GM21723 (cell line): ENCODE data around the gene CXCL12.
A peak's percentile ranks its signal among the peaks of the same experiment; 100 is the strongest.

ENCODE experiments used
- ATAC-seq: cut with Tn5 transposase; IDR thresholded peaks from one replicate; pipeline ENCODE4 v1.9.1; 2021; ENCODE audit warnings: mild to moderate bottlenecking, moderate library complexity; ENCODE audit not compliant: unreplicated experiment

CXCL12 gene

GRCh38 chr10:44399659-44400451 is 15.0 kb upstream of the CXCL12 start:
- ATAC-seq = no peak

GRCh38 chr10:44398747-44399658 is 14.1 kb upstream of the CXCL12 start:
- ATAC-seq = no peak

DNA sequence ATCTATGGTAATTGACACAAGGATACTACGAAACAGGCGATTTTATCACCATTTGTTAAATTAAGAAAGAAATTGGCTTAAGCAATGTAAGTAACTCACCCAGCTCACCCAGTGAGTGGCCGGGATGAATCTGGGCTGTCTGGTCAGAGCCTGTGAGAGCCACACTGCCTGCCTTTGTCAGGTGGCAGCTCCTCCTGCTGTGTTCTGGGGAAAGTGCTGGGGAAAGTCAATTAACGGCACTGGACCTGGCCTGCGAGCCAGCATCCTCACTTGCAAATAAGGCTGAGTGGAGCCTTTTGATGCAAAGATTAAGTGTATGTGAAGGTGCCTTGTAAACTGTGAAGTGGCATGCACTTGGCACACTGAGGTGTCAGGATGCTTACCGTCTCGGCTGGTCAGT is 13.4 kb upstream of the CXCL12 start:
- no peak for ATAC-seq

DNA sequence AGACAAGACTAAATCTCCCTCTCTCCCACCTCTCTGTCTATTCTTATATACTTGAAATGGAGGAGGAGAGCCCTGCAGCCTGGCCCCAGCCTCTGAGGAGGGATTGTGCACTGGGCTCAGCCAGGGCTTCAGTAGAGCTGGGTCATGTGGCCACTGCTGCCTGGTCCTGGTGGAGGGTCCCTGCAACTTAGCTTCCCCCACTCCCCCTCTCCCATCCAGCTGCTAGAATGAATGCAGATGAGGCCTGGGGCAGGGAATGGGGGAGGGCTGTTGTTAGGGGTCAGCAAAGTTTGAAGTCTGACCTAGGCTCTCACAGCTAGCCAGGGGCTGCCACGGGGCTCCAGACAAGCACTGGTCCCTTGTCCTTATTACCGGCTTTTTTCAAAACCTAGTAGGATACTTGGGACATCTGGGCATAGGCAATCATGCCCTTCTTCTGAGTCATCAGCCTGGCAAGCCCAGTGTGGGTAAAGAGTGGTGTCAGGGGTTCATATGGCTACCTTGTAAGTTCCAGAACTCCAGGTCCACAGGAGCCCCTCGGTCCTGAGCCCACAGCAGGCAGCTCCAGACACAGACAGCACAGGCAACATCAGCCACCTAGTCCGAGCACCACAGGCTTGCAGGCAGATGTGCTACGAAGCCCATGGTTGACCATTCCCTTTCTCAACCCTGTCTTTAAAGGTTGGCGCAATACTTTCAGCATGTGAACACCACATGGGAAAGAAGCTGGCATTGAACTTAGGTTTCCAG is 12.8 kb upstream of the CXCL12 start:
- ATAC-seq = no peak

- no peak for ATAC-seq
These were observed 11.8 kb upstream of the CXCL12 start for GRCh38 chr10:44396671-44397191.

DNA sequence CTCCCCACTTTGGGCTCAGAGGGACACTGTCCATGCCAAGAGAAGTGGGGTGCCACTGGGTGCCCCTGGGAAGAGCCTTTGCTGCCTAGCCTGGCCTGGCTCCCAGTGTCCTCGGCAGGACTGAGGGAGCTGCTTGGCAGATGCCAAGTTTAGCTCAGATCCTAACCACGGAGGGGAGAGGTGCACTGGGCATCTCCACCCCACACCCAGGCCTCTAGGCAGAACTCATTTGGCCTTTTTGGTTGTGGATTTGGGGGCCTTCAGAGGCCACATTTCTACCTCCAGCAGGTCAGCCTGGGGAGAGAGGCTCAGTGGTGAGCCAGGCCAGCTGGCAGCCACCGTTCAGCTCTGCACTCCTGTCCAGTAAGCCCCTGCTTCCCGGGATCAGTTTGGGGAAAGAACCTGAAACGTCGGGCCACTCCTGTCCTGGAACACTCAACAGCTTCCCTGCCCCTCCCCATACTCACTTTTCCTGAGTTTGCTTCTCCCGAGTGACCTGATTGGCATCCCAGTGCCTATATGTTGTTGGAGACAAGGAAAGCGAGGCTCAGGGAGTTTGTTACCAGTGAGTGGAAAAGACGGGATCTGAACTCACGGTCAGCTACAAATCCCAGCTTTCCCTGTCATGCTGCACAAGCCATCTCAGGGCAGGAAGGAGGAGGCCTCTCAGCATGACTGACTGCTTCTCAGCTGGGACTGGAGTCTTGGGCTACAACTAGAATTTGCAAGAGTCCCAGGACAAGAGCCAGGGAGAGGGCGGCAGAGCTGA is 11.2 kb upstream of the CXCL12 start:
- ATAC-seq = no peak

- no peak for ATAC-seq
These were observed 10.5 kb upstream of the CXCL12 start for GRCh38 chr10:44395396-44395795.

DNA sequence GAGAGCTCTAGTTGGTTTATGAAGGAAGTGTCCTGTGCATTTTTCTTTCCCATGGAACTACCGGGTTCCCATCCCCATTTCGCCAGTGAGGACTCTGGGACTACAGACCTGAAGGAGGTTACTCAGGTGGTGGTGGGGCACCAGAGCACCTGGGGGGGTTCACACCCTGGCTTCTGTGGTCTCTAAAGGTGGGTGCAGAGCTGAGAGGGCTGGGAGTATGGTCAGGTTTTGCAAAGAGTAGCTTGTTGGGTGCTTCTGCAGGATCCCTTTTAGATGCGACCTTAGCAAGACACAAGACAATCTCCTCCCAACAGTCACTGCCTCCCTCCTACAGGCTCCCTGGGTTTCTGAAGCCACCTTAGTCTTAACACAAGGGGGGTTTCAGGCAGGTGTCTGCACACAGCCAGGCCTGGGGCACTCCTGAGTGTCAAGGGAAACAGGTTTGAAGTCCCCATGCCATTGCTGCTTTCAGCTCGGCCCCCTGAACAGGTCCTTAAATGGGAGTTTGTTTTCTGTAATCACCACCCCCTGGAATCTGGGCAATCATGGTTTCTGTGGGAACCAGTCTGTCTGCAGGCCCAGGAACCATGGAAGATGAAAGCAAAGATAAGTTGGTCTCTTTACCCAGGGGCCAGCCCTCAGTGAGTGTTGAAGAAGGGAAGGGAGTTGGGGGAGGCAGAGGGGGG is 9.9 kb upstream of the CXCL12 start:
- ATAC-seq = no peak

GRCh38 chr10:44393834-44394547 is 9.1 kb upstream of the CXCL12 start:
- no peak for ATAC-seq

DNA sequence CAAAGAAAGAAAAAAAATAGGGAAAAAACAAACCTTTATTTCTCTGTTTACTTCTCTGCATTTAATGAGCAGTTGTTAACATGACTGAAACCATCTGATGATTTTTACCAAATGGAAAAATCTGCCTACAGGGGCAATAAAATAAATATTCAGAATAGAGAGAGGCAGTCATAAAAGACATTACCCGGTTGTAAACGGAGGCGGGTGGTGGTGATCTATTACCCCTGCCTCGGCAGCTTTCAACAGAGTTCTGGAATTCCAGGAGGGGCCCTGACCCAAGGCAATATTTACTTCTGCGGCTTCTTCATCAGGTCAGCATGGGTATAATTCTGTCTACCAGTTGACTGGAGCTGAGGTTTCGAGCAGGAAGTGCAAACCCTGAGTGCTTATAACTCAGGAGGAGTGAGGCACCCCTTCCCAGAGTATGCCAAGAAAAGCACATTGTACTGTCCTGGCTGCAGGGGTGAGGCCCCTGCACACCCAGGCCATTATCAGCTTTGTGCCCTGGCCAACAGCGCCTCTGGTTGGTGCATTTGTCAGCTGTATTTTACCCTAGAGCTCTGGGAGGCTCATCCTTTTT is 8.2 kb upstream of the CXCL12 start:
- ATAC-seq = no peak

GRCh38 chr10:44392420-44392819 is 7.5 kb upstream of the CXCL12 start:
- ATAC-seq = no peak

- ATAC-seq = no peak
These were observed 7.1 kb upstream of the CXCL12 start for GRCh38 chr10:44391981-44392380.

GRCh38 chr10:44390585-44391072 is 5.7 kb upstream of the CXCL12 start:
- ATAC-seq = no peak

DNA sequence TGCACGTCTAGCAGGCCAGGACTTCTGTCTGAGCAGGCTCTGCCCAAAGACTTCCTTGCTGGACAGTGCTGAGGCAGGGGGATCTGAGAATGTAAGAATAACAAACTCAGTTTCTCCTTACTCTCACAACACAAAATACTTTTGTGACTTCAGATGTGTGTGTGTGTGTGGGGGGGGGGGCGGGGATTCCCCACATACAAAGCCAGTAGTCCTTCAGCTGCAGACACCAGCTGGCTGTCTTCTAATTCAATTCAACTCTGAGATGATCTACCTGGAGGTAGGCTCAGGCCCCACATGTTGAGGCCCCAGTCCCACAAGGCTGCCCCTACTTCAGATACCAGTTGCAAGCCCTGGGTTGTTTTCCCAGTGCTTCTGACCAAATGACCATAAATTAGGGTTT is 4.7 kb upstream of the CXCL12 start:
- ATAC-seq = no peak

DNA sequence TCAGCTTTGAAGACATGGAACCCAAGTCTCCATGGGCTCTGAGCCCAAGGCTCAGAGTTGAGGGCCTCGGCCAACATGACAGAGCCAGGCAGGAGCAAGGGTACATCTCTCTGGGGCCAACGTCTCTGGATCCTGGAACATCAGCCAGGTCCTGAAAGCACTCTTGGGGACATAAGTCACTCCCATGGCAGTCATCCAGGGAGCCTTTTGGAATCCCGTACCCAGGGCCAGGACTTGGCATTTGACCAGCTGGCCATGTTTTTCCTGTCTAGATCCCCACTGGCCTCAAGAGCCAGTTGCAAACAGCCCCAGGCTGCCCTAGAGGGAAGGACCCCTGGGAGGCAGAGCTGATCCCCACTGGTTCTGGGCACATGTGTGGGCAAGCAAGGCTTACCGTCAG is 4.3 kb upstream of the CXCL12 start:
- ATAC-seq = no peak

DNA sequence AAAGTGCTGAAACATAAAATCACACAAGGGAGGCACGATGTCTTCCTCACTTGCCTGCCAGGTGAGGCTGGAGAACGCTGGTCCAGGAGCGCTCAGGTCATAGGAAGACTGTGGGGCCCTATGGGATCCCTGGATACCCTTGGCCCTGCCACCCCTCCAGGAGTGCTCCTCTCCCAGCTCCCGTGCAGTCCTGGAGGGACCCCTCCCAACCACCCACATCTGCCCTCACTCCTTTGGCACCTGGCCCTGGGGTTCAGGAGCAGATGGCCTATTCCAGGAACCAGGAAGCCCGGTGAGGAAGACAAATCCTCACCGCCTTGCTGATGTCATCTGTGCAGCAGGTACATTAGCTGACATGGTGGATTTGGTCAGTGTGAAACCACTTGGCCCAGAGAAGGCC is 3.7 kb upstream of the CXCL12 start:
- ATAC-seq = no peak

GRCh38 chr10:44387853-44388251 is 3.0 kb upstream of the CXCL12 start:
- ATAC-seq = no peak

DNA sequence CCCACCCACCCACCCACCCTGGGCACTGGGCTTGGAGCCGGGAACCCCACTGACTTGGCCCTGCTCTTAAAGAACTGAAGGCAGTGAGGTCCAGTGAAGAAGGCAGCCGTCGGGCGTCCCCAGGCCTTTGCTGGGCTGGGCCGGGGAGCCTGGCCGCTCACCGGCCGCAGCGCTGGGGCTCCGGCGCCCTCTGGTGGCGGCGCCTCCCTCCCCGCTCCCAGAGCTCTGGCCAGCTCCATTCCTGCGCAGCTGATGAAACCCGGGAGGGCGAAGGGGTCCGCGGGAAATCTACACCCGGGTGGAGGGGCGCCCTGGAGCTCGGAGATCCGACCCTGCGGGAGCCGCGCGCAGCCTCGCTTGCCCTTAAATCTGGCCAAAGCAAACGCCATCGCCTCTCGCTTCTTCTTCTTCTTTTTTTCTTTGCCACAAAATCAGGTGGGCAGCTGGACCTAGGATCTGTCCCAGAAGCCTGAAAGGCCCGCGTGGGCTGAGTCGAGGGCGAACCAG is 1.7 kb upstream of the CXCL12 start:
- ATAC-seq = peak; percentile 51
